Stimulated activated CD4-positive, alpha-beta T cell treated with anti-CD3 and anti-CD28 coated beads, TNF-alpha, amount 100 ng/mL, for 1 hour (primary cell): ENCODE results near the gene BACH2.

Source experiments
- DNase-seq, 3 donors: peaks; one replicate each; pipeline ENCODE4 v3.0.0-alpha.2; 2020; ENCODE audit warnings: low read depth in 3 of 3, low spot score in 1 of 3

Gene BACH2

DNA sequence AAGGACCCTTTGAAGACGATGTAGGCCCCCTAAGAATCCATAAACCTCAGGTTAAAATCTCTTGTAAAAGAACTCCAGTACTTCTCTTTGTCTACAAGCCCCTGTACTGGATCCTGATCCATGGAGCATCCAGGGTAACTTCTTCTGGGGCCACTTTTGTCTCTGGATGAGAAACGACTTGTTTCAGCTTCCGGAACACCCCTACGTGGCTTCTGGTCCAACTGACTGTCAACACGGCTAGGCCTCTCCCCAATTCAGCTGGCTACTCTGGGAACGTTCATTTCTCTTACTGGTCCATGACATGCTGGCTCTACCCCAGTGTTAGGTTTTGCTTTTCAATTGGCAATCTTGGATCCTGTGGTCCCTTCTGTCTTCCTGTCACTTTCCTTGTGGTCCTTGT is 198.0 kb downstream of the BACH2 start:
- DNase-seq: no peak

GRCh38 chr6:90098001-90098531 is 198.6 kb downstream of the BACH2 start:
- no peak for DNase-seq

DNA sequence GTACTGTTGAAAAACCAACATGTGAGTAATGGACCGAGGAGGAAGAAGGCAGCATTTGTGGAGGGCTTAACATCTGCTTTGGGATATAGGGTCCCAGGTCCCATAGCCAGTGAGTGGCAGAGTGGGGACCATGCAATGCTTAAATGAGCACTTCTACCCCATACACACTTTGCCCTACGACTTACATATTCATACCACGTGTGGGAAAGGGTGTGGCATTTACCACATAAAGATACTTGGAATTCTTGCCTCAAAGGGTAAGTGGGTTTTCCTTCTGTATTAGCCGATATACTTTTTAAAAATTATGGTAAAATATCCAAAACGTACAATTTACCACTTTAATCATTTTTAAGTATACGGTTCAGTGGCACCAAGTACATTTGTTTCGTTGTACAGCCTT is 199.3 kb downstream of the BACH2 start:
- DNase-seq: no peak

DNA sequence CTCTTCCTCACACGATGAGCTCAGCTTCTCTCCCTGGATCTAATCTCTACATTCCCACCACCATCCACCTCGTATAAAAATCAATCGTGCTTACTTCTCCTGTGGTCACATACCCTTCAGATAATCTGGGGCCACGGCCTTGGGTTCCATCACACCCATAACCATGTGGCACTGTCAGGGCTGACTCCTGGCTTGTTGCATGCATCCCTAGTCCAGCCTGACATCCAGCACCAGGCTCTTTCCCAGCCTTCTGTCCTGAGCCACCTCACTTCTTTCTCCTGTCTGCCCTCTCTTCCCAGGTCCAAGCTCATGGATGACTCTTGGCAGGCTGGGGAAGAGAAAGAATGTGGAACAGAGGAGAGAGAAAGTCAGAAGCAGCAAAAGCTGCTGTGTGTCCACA is 199.8 kb downstream of the BACH2 start:
- DNase-seq: no peak

GRCh38 chr6:90095788-90096187 is 200.9 kb downstream of the BACH2 start:
- DNase-seq: no peak

DNA sequence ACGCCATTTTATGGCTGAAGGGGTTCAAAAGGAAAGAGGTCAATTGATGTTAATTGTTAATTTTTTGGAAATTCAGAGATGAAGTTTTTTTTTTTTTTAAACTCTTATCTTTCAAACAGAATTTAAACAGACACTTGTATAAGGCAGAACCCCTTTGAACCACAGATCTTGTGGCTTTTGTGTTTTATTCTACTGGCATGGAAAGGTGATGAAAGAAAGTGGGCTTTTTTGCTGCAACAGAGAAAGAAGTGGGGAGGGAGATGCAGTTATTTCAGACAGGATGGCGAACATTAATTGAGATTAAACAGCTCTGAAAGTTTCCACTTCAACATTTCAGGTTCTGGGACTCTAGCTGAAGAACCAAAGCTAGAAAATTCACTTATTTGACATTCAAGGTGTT is 201.5 kb downstream of the BACH2 start:
- DNase-seq: no peak

GRCh38 chr6:90093558-90094073 is 203.0 kb downstream of the BACH2 start:
- DNase-seq: no peak

GRCh38 chr6:90090866-90091265 is 205.8 kb downstream of the BACH2 start:
- DNase-seq: no peak

GRCh38 chr6:90088009-90088408 is 208.6 kb downstream of the BACH2 start:
- no peak for DNase-seq

- DNase-seq: no peak
Observed at GRCh38 chr6:90087106-90087833, 209.4 kb downstream of the BACH2 start.

DNA sequence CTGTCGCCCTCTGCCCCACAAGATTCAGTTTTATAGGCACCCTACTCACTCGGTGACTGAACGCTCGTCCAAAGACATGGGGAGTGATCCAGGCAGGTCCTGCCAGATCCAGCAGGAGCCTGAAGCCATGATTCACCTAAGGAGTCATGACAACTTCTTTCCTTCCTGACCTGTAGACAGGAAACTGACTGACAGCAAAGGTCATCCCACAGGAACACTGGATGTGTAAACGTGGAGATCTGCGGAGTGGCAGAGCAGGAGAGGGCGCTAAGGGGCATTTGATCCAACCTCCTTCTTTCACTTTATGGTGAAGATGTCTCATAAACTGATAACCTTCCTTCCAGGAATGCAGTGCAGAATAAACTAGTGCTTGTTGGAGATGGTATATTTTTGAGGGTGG is 210.1 kb downstream of the BACH2 start:
- no peak for DNase-seq

GRCh38 chr6:90083891-90084290 is 212.8 kb downstream of the BACH2 start:
- DNase-seq: no peak

- DNase-seq: no peak
Observed at GRCh38 chr6:90082847-90083246, 213.8 kb downstream of the BACH2 start.

DNA sequence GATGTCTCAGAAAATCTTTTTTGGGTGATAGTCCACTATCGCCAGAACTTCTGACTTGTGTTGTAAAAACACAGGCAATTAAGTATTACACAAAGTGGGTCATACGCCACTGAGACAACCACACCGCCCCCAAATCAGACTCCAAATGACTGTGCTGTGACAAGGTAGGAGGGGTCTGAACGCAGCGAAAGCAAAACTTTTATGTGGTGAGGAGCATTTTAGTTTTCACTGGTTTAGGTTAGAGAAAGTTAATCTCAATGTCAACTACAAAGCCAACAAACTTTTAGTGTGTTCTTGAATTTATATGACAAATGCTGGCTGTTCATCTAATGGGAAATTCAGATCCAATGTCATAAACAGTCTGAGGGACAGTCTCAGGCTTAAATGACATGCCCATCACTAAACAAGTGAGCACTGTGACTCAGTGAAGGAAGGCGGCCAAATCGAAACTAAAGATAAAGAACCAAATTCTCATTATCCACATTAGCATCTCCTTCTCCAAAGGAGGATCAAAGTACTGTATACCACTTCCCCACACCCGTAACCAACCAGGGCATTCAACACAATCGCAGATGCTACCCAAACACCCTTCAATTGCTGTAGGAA is 215.7 kb downstream of the BACH2 start:
- peak in 2 of 3 donors; percentile 35 to 37 for DNase-seq

GRCh38 chr6:90079560-90080490 is 216.8 kb downstream of the BACH2 start:
- DNase-seq: peak in 1 of 3 donors; percentile 35

- DNase-seq: peak in 1 of 3 donors; percentile 43
Observed at GRCh38 chr6:90078513-90079289, 217.9 kb downstream of the BACH2 start.

DNA sequence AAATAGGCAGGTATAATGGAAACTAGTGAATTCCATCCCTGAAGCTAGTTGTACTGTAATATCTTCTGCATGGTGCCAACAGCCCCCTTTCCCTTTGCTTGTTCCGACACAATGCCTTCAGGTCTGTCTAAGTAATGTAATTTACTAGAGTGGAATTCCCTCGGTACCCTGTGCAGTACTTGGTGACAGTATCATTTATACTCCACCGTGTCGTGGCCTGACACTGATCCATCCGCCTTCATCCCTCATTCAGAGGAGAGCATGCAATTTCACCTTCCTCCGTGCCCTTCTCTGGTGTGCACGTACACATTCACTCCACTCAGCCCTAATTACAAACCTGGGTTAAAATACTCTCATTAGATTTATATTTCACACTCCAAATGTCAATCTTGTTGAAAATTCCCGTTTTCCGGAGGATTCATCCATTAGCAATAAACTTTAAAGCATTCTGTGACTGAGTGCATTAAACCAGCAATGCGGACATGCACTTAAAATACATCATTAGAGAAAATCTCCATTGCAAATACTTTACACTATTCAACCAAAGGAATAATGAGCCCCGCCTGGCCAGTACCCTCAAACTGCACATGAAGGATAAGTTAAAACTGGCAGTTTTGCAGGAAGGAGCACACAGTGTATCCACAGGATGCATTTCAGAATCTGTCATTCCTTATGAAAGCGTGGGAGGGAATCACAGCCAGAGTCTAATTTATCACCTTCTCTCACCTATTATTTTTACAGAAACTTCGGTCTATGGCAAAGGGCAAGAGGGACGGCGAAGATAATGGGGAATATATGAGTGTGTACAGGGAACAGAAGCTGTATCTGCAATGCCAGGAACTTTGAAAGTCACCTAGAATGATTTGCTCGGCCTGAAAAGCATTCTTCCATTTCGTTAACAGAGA is 219.9 kb downstream of the BACH2 start:
- no peak for DNase-seq

DNA sequence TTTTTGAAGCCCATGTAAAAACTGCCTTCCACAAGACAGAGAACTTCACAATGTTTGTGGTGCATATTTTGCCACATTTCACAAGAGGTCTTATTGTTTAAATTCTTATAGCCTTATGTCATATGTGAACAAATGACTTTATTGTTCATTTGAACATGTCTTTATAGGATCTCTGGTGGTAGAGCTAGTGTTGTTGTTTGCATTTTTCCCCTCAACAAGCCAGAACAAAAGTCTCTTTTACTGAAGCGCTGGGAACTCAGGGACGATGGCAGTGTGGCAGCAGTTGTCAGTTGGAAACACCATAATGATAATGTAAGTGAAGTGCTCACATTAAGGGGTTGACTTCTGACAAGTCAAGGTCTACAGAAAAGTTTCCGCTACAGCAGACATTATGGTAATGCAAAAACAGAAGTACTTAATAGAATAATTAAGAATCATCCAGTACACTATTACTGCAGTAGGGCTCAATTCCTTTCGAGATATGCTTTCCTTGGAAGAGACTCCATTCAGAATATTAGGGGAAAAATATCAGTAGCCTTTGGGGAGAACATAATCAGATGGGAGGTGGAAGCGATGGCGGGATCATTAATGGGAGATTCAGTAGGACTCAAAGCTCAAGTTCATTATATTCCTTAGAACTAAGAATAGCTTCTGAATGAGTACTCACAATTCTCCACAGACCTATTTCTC is 222.3 kb downstream of the BACH2 start:
- no peak for DNase-seq

GRCh38 chr6:90072935-90073464 is 223.6 kb downstream of the BACH2 start:
- DNase-seq: no peak
